CD4-positive, CD25-positive, alpha-beta regulatory T cell (primary cell): ENCODE data around the gene DLL1. TPM values are rescaled to one million over a fixed set of nuclear protein-coding genes. Genes with fewer than 3 reads are reported as not detected.
"Not testable (repeated sequence)": the region's sequence is repeated elsewhere in the genome, so short reads cannot be mapped to it uniquely, and the experiment has no call there.

Experiments
- ATAC-seq, 2 donors: fragments of 150-1000 bp; cut with Tn5 transposase; one replicate each; pipeline ENCODE4 v1.10.0; 2021; ENCODE audit warnings: low read depth in 2 of 2, moderate number of reproducible peaks in 2 of 2, moderate library complexity in 1 of 2
- DNase-seq, 3 donors: peaks; one replicate each; pipeline versions ENCODE4 v3.0.0 to v3.0.0-alpha.2; 2012 to 2022; ENCODE audit warnings: mixed read lengths in 1 of 3
- H3K27ac ChIP-seq: one replicate; pipeline ENCODE4 v1.7.0; 2013; ENCODE audit warnings: mild to moderate bottlenecking, low read length; ENCODE audit not compliant: insufficient read depth, poor library complexity, severe bottlenecking
- H3K27me3 ChIP-seq: one replicate; pipeline ENCODE4 v1.7.0; 2013; ENCODE audit warnings: low read length; ENCODE audit not compliant: control insufficient read depth, insufficient read depth
- H3K36me3 ChIP-seq: one replicate; pipeline ENCODE4 v1.7.0; 2013; ENCODE audit warnings: mild to moderate bottlenecking, low read length, moderate library complexity; ENCODE audit not compliant: control insufficient read depth, insufficient read depth
- H3K4me1 ChIP-seq: 2 replicates; pipeline ENCODE4 v1.7.0; 2013; ENCODE audit warnings: mild to moderate bottlenecking, low read length; ENCODE audit not compliant: insufficient read depth, control insufficient read depth, poor library complexity, severe bottlenecking
- H3K4me3 ChIP-seq: one replicate; pipeline ENCODE4 v1.7.0; 2013; ENCODE audit warnings: low read depth, mild to moderate bottlenecking, low read length, moderate library complexity
- H3K9me3 ChIP-seq, 2 experiments: 1 replicate in 1 of 2; 2 replicates in 1 of 2; pipeline ENCODE4 v1.7.0; 2013; ENCODE audit warnings: low read length in 2 of 2, mild to moderate bottlenecking in 1 of 2, moderate library complexity in 1 of 2; ENCODE audit not compliant: control insufficient read depth in 2 of 2
- H3K27ac Mint-ChIP-seq, 3 donors: one replicate each; pipeline ENCODE4 v1.8.0; 2020 to 2022; ENCODE audit warnings: mild to moderate bottlenecking in 3 of 3, mixed read lengths in 3 of 3, moderate library complexity in 2 of 3
- H3K27me3 Mint-ChIP-seq: one replicate; pipeline ENCODE4 v1.8.0; 2022; ENCODE audit warnings: mild to moderate bottlenecking, mixed read lengths
- H3K36me3 Mint-ChIP-seq: one replicate; pipeline ENCODE4 v1.8.0; 2020; ENCODE audit warnings: mixed read lengths
- H3K4me1 Mint-ChIP-seq, 4 donors: one replicate each; pipeline ENCODE4 v1.8.0; 2020 to 2022; ENCODE audit warnings: mixed read lengths in 4 of 4, mild to moderate bottlenecking in 1 of 4
- H3K4me3 Mint-ChIP-seq, 4 donors: one replicate each; pipeline ENCODE4 v1.8.0; 2020 to 2022; ENCODE audit warnings: mild to moderate bottlenecking in 4 of 4, mixed read lengths in 4 of 4, moderate library complexity in 3 of 4
- H3K9me3 Mint-ChIP-seq, 7 donors: one replicate each; pipeline ENCODE4 v1.8.0; 2020 to 2022; ENCODE audit warnings: mixed read lengths in 7 of 7, mild to moderate bottlenecking in 3 of 7, moderate library complexity in 2 of 7
- polyA plus RNA-seq, 4 donors: library from polyadenylated mRNA; unstranded; fragments of 300-500 nt; fragmentation: Illumina TruSeq; gene quantifications; one replicate each; pipeline ENCODE4 v1.2.3, GENCODE V29; 2021
- total RNA-seq: library from RNA; stranded (reverse); gene quantifications from one replicate; pipeline ENCODE4 v1.2.3, GENCODE V29; 2022

The DLL1 gene
- total and polyA plus RNA-seq, 5 donors from 2014 or later = 0.28 to 1.1 (median 0.29) TPM; not detected in 2

DNA sequence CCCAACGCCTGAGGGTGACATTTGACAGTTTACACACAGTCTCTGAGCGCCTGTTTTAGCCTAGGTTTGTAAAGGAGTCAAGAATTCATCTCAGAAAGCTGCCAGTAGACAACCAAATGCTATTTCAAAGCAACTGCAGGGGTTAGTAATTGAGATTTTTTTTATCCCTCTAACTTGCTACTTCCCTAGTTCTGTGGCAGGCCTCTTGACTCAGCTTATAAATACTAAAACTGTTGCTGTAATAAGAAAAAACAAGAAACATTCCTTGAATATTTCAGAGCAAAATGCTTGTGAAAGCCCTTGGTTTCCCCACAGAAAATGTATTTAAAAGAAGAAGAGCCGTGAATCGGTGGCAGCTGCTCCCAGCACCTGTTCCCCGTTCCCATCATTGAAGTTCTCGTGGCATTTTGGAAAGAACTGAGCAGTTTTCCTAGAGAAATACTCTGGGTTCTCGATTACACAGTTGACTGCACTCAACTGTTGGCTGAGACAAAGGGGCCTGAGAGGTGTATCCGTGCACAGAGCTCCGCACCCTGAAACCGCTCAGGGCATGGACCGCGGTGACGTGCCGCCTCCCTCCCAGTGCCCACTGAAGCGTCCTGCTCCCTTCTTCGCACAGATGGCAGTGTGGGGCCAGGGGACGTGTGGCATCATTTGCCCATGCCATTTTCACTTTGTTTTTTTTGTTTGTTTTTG is 20.9 kb downstream of the DLL1 start:
- Histone ChIP-seq H3K4me1 (peaks cover 19% of the 10 kb centered on the region), H3K27me3 (peaks cover 4% of the 10 kb centered on the region), H3K36me3 (no peaks in the 10 kb centered on the region), H3K9me3 (no peaks in the 10 kb centered on the region), H3K27ac (no peak overlapping the region), H3K4me3 (no peak overlapping the region)
- H3K27me3 Mint-ChIP-seq = peaks cover 33% of the 10 kb centered on the region
- no peak for DNase-seq
- no peak for ATAC-seq
- peaks cover 0 to 23% (median 15%) of the 10 kb centered on the region in 4 donors for H3K4me1 Mint-ChIP-seq
- H3K36me3 Mint-ChIP-seq = no peaks in the 10 kb centered on the region
- H3K9me3 Mint-ChIP-seq = peaks cover 0 to 8% (median 0%) of the 10 kb centered on the region in 7 donors
- H3K27ac Mint-ChIP-seq = no peak overlapping the region
- H3K4me3 Mint-ChIP-seq = peak overlapping the region in 1 of 4 donors; percentile 35

- H3K4me1 Mint-ChIP-seq = peaks cover 0 to 23% (median 14%) of the 10 kb centered on the region in 4 donors
- no peaks in the 10 kb centered on the region for H3K36me3 Mint-ChIP-seq
- H3K9me3 Mint-ChIP-seq = peaks cover 0 to 8% (median 0%) of the 10 kb centered on the region in 7 donors
- DNase-seq = no peak
- no peak overlapping the region for H3K4me3 Mint-ChIP-seq
- peaks cover 33% of the 10 kb centered on the region for H3K27me3 Mint-ChIP-seq
- H3K27me3 ChIP-seq = peaks cover 1% of the 10 kb centered on the region
- no peaks in the 10 kb centered on the region for H3K9me3 ChIP-seq
- no peaks in the 10 kb centered on the region for H3K36me3 ChIP-seq
- H3K27ac Mint-ChIP-seq = peak overlapping the region in 1 of 3 donors; percentile 65
- ATAC-seq = no peak
- H3K4me3 ChIP-seq = no peak overlapping the region
- no peak overlapping the region for H3K27ac ChIP-seq
- peaks cover 19% of the 10 kb centered on the region for H3K4me1 ChIP-seq
Observed at GRCh38 chr6:170269151-170269845, 21.6 kb downstream of the DLL1 start.

- H3K27me3 Mint-ChIP-seq = peaks cover 29% of the 10 kb centered on the region
- Histone ChIP-seq H3K4me3 (no peak overlapping the region), H3K27ac (no peak overlapping the region), H3K27me3 (no peaks in the 10 kb centered on the region), H3K9me3 (no peaks in the 10 kb centered on the region), H3K4me1 (peaks cover 19% of the 10 kb centered on the region), H3K36me3 (no peaks in the 10 kb centered on the region)
- H3K27ac Mint-ChIP-seq = no peak overlapping the region
- no peak overlapping the region for H3K4me3 Mint-ChIP-seq
- ATAC-seq = no peak
- H3K9me3 Mint-ChIP-seq = peaks cover 0 to 4% (median 0%) of the 10 kb centered on the region in 7 donors
- peaks cover 0 to 19% (median 10%) of the 10 kb centered on the region in 4 donors for H3K4me1 Mint-ChIP-seq
- H3K36me3 Mint-ChIP-seq = no peaks in the 10 kb centered on the region
- no peak for DNase-seq
Observed at GRCh38 chr6:170268216-170269129, 22.4 kb downstream of the DLL1 start.

DNA sequence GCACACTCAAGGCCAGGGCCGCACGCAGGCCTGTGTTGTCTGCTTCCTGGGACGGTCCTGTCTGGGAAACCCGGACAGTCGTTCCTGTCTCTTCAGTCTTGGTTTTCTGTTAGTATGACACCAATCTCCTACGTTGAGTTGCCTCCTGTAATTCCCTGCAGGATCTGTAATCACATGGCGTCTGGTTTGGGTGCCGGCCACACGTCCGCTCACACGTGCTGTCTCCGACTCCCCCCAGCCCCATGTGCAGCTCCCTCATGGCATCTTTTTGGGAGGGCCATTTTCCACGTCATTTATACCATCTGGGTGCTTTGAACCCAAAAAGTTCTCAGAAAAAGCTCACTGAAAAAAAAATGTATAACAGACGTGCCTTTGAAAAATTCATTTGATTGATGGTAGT is 23.2 kb downstream of the DLL1 start:
- DNase-seq (no peak), ATAC-seq (no peak)
- Histone ChIP-seq H3K27ac (no peak overlapping the region), H3K27me3 (no peaks in the 10 kb centered on the region), H3K36me3 (no peaks in the 10 kb centered on the region), H3K4me3 (no peak overlapping the region), H3K9me3 (no peaks in the 10 kb centered on the region), H3K4me1 (peaks cover 17% of the 10 kb centered on the region)
- no peaks in the 10 kb centered on the region for H3K36me3 Mint-ChIP-seq
- H3K4me3 Mint-ChIP-seq = no peak overlapping the region
- H3K9me3 Mint-ChIP-seq = peaks cover 0 to 4% (median 0%) of the 10 kb centered on the region in 7 donors
- H3K27ac Mint-ChIP-seq = no peak overlapping the region
- peaks cover 29% of the 10 kb centered on the region for H3K27me3 Mint-ChIP-seq
- H3K4me1 Mint-ChIP-seq = peaks cover 0 to 16% (median 10%) of the 10 kb centered on the region in 4 donors

DNA sequence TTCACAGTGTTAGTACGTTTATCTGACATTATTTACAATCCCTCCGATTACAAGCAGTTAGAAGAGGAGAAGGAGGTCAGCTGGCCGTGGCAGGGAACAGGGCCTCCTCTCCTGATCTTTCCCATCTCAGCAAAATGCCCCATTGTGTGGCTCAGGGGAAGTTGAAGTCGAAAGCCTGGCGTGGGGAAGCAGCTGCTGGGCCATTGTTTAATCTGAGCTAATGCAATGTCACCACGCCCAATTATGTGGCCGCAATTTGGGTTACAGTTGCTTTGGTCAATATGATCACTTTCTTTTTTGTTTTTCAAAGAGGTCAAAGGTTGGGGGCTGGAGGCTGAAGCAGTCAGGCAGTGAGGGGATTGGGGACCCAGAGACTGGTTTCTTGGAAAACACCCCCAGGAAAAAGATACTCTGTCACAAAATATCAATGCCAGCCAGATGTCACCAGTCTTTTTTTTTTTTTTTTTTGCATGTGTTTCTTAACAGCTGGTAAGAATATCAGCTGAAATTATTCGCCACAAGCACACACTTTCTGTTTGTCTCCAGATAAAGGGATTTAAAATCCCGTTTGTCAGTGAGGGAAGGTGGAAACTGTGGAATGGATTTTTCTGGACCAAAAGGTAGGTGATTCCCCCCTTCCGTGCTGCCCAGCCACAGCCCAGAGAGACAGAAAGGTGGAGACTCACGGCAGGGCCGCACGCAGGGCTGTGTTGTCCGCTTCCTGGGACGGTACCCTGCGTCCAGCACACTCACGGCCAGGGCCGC is 24.6 kb downstream of the DLL1 start:
- peak overlapping the region in 1 of 3 donors; percentile 17 for H3K27ac Mint-ChIP-seq
- H3K27me3 Mint-ChIP-seq = peaks cover 20% of the 10 kb centered on the region
- Histone ChIP-seq H3K27me3 (no peaks in the 10 kb centered on the region), H3K4me1 (peaks cover 2% of the 10 kb centered on the region), H3K4me3 (no peak overlapping the region), H3K36me3 (no peaks in the 10 kb centered on the region), H3K9me3 (no peaks in the 10 kb centered on the region), H3K27ac (no peak overlapping the region)
- ATAC-seq (no peak), DNase-seq (no peak)
- no peaks in the 10 kb centered on the region for H3K9me3 Mint-ChIP-seq
- H3K4me3 Mint-ChIP-seq = no peak overlapping the region
- H3K4me1 Mint-ChIP-seq = peaks cover 0 to 2% (median under 1%) of the 10 kb centered on the region in 4 donors
- H3K36me3 Mint-ChIP-seq = no peaks in the 10 kb centered on the region

- Mint-ChIP-seq H3K36me3 (no peaks in the 10 kb centered on the region), H3K27me3 (peaks cover 16% of the 10 kb centered on the region), H3K9me3 (no peaks in the 10 kb centered on the region), H3K4me1 (peaks cover 0 to 2% (median 0%) of the 10 kb centered on the region in 4 donors), H3K4me3 (no peak overlapping the region), H3K27ac (peak overlapping the region in 1 of 3 donors; percentile 17)
- no peak overlapping the region for H3K27ac ChIP-seq
- ATAC-seq (no peak), DNase-seq (no peak)
- no peak overlapping the region for H3K4me3 ChIP-seq
- H3K27me3 ChIP-seq = no peaks in the 10 kb centered on the region
- H3K4me1 ChIP-seq = no peaks in the 10 kb centered on the region
- no peaks in the 10 kb centered on the region for H3K36me3 ChIP-seq
- no peaks in the 10 kb centered on the region for H3K9me3 ChIP-seq
Observed at GRCh38 chr6:170265655-170266054, 25.2 kb downstream of the DLL1 start.

DNA sequence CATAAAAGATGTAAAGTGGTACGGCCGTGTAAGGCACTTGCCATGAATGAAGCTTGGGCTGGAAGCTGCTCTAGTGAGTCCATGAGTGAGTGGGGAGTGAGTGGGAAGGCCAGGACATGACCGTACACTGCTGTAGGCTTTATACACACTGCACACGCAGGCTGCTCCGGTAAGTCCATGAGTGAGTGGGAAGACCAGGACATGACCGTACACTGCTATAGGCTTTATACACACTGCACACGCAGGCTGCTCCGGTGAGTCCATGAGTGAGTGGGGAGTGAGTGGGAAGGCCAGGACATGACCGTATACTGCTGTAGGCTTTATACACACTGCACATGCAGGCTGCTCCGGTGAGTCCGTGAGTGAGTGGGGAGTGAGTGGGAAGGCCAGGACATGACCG is 26.2 kb downstream of the DLL1 start:
- ATAC-seq = not testable (repeated sequence)
- H3K27me3 Mint-ChIP-seq = peaks cover 19% of the 10 kb centered on the region

More for the DNA sequence above, 26.2 kb downstream of the DLL1 start:
- not testable (repeated sequence) for DNase-seq, H3K4me1 ChIP-seq, H3K9me3 ChIP-seq, H3K36me3 ChIP-seq, H3K4me3 ChIP-seq, H3K27me3 ChIP-seq, H3K4me3 Mint-ChIP-seq, H3K36me3 Mint-ChIP-seq, H3K9me3 Mint-ChIP-seq, H3K27ac ChIP-seq, H3K4me1 Mint-ChIP-seq
- H3K27ac Mint-ChIP-seq = peak overlapping the region in 1 of 3 donors; percentile 57
